ENCODE results near the gene ACTN1.

Gene ACTN1

GRCh38 chr14:68970736-68971135, 8.4 kb downstream of the ACTN1 start:
- Mint-ChIP-seq H3K9me3 (no peaks in the 10 kb centered on the region), H3K36me3 (ENCODE audit: insufficient read depth) (no peaks in the 10 kb centered on the region), H3K27ac (peak overlapping the region in 1 of 2 donors; percentile 85), H3K27me3 (no peaks in the 10 kb centered on the region), H3K4me3 (no peak overlapping the region), H3K4me1 (ENCODE audit: low read depth in 2 of 2) (peaks cover 22% of the 10 kb centered on the region in 2 donors)
- ATAC-seq (replicated peaks) (no peak), DNase-seq (no peak)

GRCh38 chr14:68970038-68970612, 9.0 kb downstream of the ACTN1 start:
- H3K27me3 Mint-ChIP-seq = peaks cover 0 to 5% of the 10 kb centered on the region in 2 donors
- peaks cover 22 to 23% of the 10 kb centered on the region in 2 donors for H3K4me1 Mint-ChIP-seq (ENCODE audit: low read depth in 2 of 2)
- no peaks in the 10 kb centered on the region for H3K36me3 Mint-ChIP-seq (ENCODE audit: insufficient read depth)
- H3K9me3 Mint-ChIP-seq = no peaks in the 10 kb centered on the region
- peak overlapping the region; percentile 13 to 15 for H3K4me3 Mint-ChIP-seq
- DNase-seq (no peak), ATAC-seq (replicated peaks) (peak; percentile 26)
- peak overlapping the region; percentile 83 to 85 for H3K27ac Mint-ChIP-seq

GRCh38 chr14:68969278-68970033, 9.6 kb downstream of the ACTN1 start:
- Mint-ChIP-seq H3K27ac (peak overlapping the region; percentile 83 to 85), H3K9me3 (no peaks in the 10 kb centered on the region), H3K36me3 (ENCODE audit: insufficient read depth) (no peaks in the 10 kb centered on the region), H3K4me1 (ENCODE audit: low read depth in 2 of 2) (peaks cover 22 to 23% of the 10 kb centered on the region in 2 donors), H3K27me3 (peaks cover 0 to 8% of the 10 kb centered on the region in 2 donors), H3K4me3 (peak overlapping the region; percentile 13 to 15)
- no peak for ATAC-seq (replicated peaks)
- no peak for DNase-seq

- Mint-ChIP-seq H3K9me3 (no peaks in the 10 kb centered on the region), H3K27ac (peak overlapping the region in 1 of 2 donors; percentile 49), H3K36me3 (ENCODE audit: insufficient read depth) (no peaks in the 10 kb centered on the region), H3K4me1 (ENCODE audit: low read depth in 2 of 2) (peaks cover 22 to 23% of the 10 kb centered on the region in 2 donors), H3K27me3 (peaks cover 0 to 8% of the 10 kb centered on the region in 2 donors), H3K4me3 (no peak overlapping the region)
- DNase-seq = no peak
- ATAC-seq (replicated peaks) = no peak
Observed at GRCh38 chr14:68968721-68969120, 10.4 kb downstream of the ACTN1 start.

- H3K27ac Mint-ChIP-seq = peak overlapping the region; percentile 6 to 26
- ATAC-seq (replicated peaks) (peak; percentile 95), DNase-seq (peak; percentile 10 to 25 (median 23))
- peaks cover 0 to 12% of the 10 kb centered on the region in 2 donors for H3K27me3 Mint-ChIP-seq
- peaks cover 22 to 23% of the 10 kb centered on the region in 2 donors for H3K4me1 Mint-ChIP-seq (ENCODE audit: low read depth in 2 of 2)
- H3K36me3 Mint-ChIP-seq (ENCODE audit: insufficient read depth) = no peaks in the 10 kb centered on the region
- no peaks in the 10 kb centered on the region for H3K9me3 Mint-ChIP-seq
- H3K4me3 Mint-ChIP-seq = peak overlapping the region; percentile 13 to 51
Observed at GRCh38 chr14:68968051-68968450, 11.1 kb downstream of the ACTN1 start.

- Mint-ChIP-seq H3K27ac (peak overlapping the region; percentile 6 to 26), H3K4me3 (peak overlapping the region in 1 of 2 donors; percentile 13), H3K36me3 (ENCODE audit: insufficient read depth) (no peaks in the 10 kb centered on the region), H3K4me1 (ENCODE audit: low read depth in 2 of 2) (peaks cover 22 to 23% of the 10 kb centered on the region in 2 donors), H3K9me3 (no peaks in the 10 kb centered on the region), H3K27me3 (peaks cover 4 to 18% of the 10 kb centered on the region in 2 donors)
- ATAC-seq (replicated peaks) (no peak), DNase-seq (no peak)
Observed at GRCh38 chr14:68967459-68967940, 11.6 kb downstream of the ACTN1 start.

- DNase-seq (no peak), ATAC-seq (replicated peaks) (no peak)
- Mint-ChIP-seq H3K36me3 (ENCODE audit: insufficient read depth) (no peaks in the 10 kb centered on the region), H3K27ac (no peak overlapping the region), H3K4me3 (no peak overlapping the region), H3K4me1 (ENCODE audit: low read depth in 2 of 2) (peaks cover 22 to 23% of the 10 kb centered on the region in 2 donors), H3K27me3 (peaks cover 6 to 22% of the 10 kb centered on the region in 2 donors), H3K9me3 (no peaks in the 10 kb centered on the region)
Observed at GRCh38 chr14:68966872-68967301, 12.2 kb downstream of the ACTN1 start.

GRCh38 chr14:68965261-68965761, 13.8 kb downstream of the ACTN1 start:
- no peak for ATAC-seq (replicated peaks)
- no peak overlapping the region for H3K4me3 Mint-ChIP-seq
- peaks cover 13 to 19% of the 10 kb centered on the region in 2 donors for H3K4me1 Mint-ChIP-seq (ENCODE audit: low read depth in 2 of 2)
- peaks cover 6 to 22% of the 10 kb centered on the region in 2 donors for H3K27me3 Mint-ChIP-seq
- DNase-seq = no peak
- no peaks in the 10 kb centered on the region for H3K9me3 Mint-ChIP-seq
- H3K27ac Mint-ChIP-seq = no peak overlapping the region
- H3K36me3 Mint-ChIP-seq (ENCODE audit: insufficient read depth) = no peaks in the 10 kb centered on the region

GRCh38 chr14:68964300-68965093, 14.6 kb downstream of the ACTN1 start:
- Mint-ChIP-seq H3K4me3 (no peak overlapping the region), H3K27ac (no peak overlapping the region)
- ATAC-seq (replicated peaks) = no peak

GRCh38 chr14:68962681-68963080, 16.4 kb downstream of the ACTN1 start:
- H3K4me1 Mint-ChIP-seq (ENCODE audit: low read depth in 2 of 2) = peaks cover 0 to 3% of the 10 kb centered on the region in 2 donors
- peaks cover 6 to 22% of the 10 kb centered on the region in 2 donors for H3K27me3 Mint-ChIP-seq
- H3K36me3 Mint-ChIP-seq (ENCODE audit: insufficient read depth) = no peaks in the 10 kb centered on the region
- H3K27ac Mint-ChIP-seq = no peak overlapping the region
- H3K9me3 Mint-ChIP-seq = no peaks in the 10 kb centered on the region
- no peak overlapping the region for H3K4me3 Mint-ChIP-seq
- ATAC-seq (replicated peaks) = no peak
- DNase-seq = no peak

More at GRCh38 chr14:68964300-68965093, 14.6 kb downstream of the ACTN1 start:
- no peak for DNase-seq
- Mint-ChIP-seq H3K9me3 (no peaks in the 10 kb centered on the region), H3K27me3 (peaks cover 6 to 22% of the 10 kb centered on the region in 2 donors), H3K36me3 (ENCODE audit: insufficient read depth) (no peaks in the 10 kb centered on the region), H3K4me1 (ENCODE audit: low read depth in 2 of 2) (peaks cover 5 to 12% of the 10 kb centered on the region in 2 donors)

GRCh38 chr14:68961781-68962584, 17.1 kb downstream of the ACTN1 start:
- Mint-ChIP-seq H3K27ac (no peak overlapping the region), H3K9me3 (no peaks in the 10 kb centered on the region), H3K36me3 (ENCODE audit: insufficient read depth) (no peaks in the 10 kb centered on the region), H3K4me1 (ENCODE audit: low read depth in 2 of 2) (peaks cover 0 to 3% of the 10 kb centered on the region in 2 donors), H3K27me3 (peaks cover 6 to 22% of the 10 kb centered on the region in 2 donors), H3K4me3 (no peak overlapping the region)
- DNase-seq (no peak), ATAC-seq (replicated peaks) (no peak)

GRCh38 chr14:68961361-68961760, 17.7 kb downstream of the ACTN1 start:
- no peak overlapping the region for H3K27ac Mint-ChIP-seq
- H3K36me3 Mint-ChIP-seq (ENCODE audit: insufficient read depth) = no peaks in the 10 kb centered on the region
- DNase-seq = no peak
- no peak overlapping the region for H3K4me3 Mint-ChIP-seq
- H3K4me1 Mint-ChIP-seq (ENCODE audit: low read depth in 2 of 2) = peaks cover 0 to 3% of the 10 kb centered on the region in 2 donors
- ATAC-seq (replicated peaks) = no peak
- H3K27me3 Mint-ChIP-seq = peaks cover 6 to 22% of the 10 kb centered on the region in 2 donors
- H3K9me3 Mint-ChIP-seq = no peaks in the 10 kb centered on the region
